GM21529 (cell line): Measurements from ENCODE around the gene SETBP1.

ENCODE experiments used
- ATAC-seq: cut with Tn5 transposase; IDR thresholded peaks from one replicate; pipeline ENCODE4 v1.9.1; 2021; ENCODE audit not compliant: unreplicated experiment

The SETBP1 gene

GRCh38 chr18:44921974-44922373, 241.3 kb downstream of the SETBP1 start:
- no peak for ATAC-seq

GRCh38 chr18:44922968-44923367, 242.3 kb downstream of the SETBP1 start:
- ATAC-seq = no peak

GRCh38 chr18:44924785-44925499, 244.3 kb downstream of the SETBP1 start:
- no peak for ATAC-seq

- ATAC-seq = no peak
Measured at GRCh38 chr18:44927127-44927849, 246.6 kb downstream of the SETBP1 start.

GRCh38 chr18:44934901-44935300, 254.2 kb downstream of the SETBP1 start:
- ATAC-seq = no peak

- no peak for ATAC-seq
Measured at GRCh38 chr18:44935455-44935854, 254.8 kb downstream of the SETBP1 start.

GRCh38 chr18:44936485-44936884, 255.8 kb downstream of the SETBP1 start:
- ATAC-seq = no peak

GRCh38 chr18:44937960-44938719, 257.5 kb downstream of the SETBP1 start:
- ATAC-seq = no peak

GRCh38 chr18:44938720-44939665, 258.3 kb downstream of the SETBP1 start:
- ATAC-seq = no peak

GRCh38 chr18:44941516-44941915, 260.8 kb downstream of the SETBP1 start:
- ATAC-seq = no peak

- no peak for ATAC-seq
Measured at GRCh38 chr18:44942073-44942472, 261.4 kb downstream of the SETBP1 start.

- ATAC-seq = no peak
Measured at GRCh38 chr18:44943311-44943881, 262.7 kb downstream of the SETBP1 start.

GRCh38 chr18:44944461-44944860, 263.8 kb downstream of the SETBP1 start:
- no peak for ATAC-seq

- ATAC-seq = no peak
Measured at GRCh38 chr18:44945888-44946401, 265.3 kb downstream of the SETBP1 start.

GRCh38 chr18:44946529-44947113, 265.9 kb downstream of the SETBP1 start:
- no peak for ATAC-seq

- no peak for ATAC-seq
Measured at GRCh38 chr18:44949967-44950366, 269.3 kb downstream of the SETBP1 start.

- ATAC-seq = no peak
Measured at GRCh38 chr18:44950685-44951195, 270.1 kb downstream of the SETBP1 start.

- no peak for ATAC-seq
Measured at GRCh38 chr18:44951748-44952147, 271.1 kb downstream of the SETBP1 start.

GRCh38 chr18:44954257-44954656, 273.6 kb downstream of the SETBP1 start:
- ATAC-seq = no peak

- ATAC-seq = no peak
Measured at GRCh38 chr18:44955825-44956224, 275.1 kb downstream of the SETBP1 start.
